H1 (cell line): ENCODE data around the gene ZNF488. TPM values are rescaled to one million over a fixed set of nuclear protein-coding genes. Genes with fewer than 3 reads are reported as not detected.

Experiments used
- CTCF ChIA-PET: fragments of 300-600 bp; sonication (Branson Sonifier 250); formaldehyde crosslinking; loops from one replicate; lab custom pipeline; 2021; ENCODE audit not compliant: partially characterized antibody; lab: Charles Lee
- POLR2A ChIA-PET: fragments of 300-600 bp; sonication (Branson Sonifier 250); formaldehyde crosslinking; loops from one replicate; lab custom pipeline; 2021; ENCODE audit warnings: inconsistent platforms; ENCODE audit not compliant: partially characterized antibody; lab: Charles Lee
- DNase-seq, 2 experiments: peaks; one replicate each; pipeline versions ENCODE4 v3.0.0 to v3.0.0-alpha.2; 2010 to 2022; ENCODE audit warnings: low spot score in 2 of 2, low read depth in 1 of 2, mixed read lengths in 1 of 2
- FAIRE-seq: peaks from 2 replicates; lab custom pipeline; 2011; peaks lifted over from hg19 to GRCh38; lab: Jason Lieb, UNC
- H2AFZ ChIP-seq: 2 replicates; pipeline ENCODE4 v1.8.1; 2012; ENCODE audit warnings: low read length, inconsistent platforms
- H2AK5ac ChIP-seq: 2 replicates; pipeline ENCODE4 v1.6.1; 2013; ENCODE audit warnings: low read depth, low read length
- H2BK120ac ChIP-seq: replicated peaks from 2 replicates; pipeline ENCODE3; 2013; ENCODE audit warnings: low read depth, low read length, inconsistent platforms
- H2BK12ac ChIP-seq: 2 replicates; pipeline ENCODE4 v1.6.1; 2013; ENCODE audit warnings: low read depth, low read length
- H2BK15ac ChIP-seq: 2 replicates; pipeline ENCODE4 v1.6.1; 2013; ENCODE audit warnings: low read length
- H2BK20ac ChIP-seq: 2 replicates; pipeline ENCODE4 v1.6.1; 2013; ENCODE audit warnings: low read length
- H2BK5ac ChIP-seq: 2 replicates; pipeline ENCODE4 v1.6.1; 2013; ENCODE audit warnings: low read depth, low read length
- H3K14ac ChIP-seq: 2 replicates; pipeline ENCODE4 v1.6.1; 2013; ENCODE audit warnings: inconsistent platforms; ENCODE audit not compliant: insufficient read length
- H3K18ac ChIP-seq: 2 replicates; pipeline ENCODE4 v1.6.1; 2013; ENCODE audit warnings: low read length; ENCODE audit errors: extremely low read depth
- H3K23ac ChIP-seq: 2 replicates; pipeline ENCODE4 v1.6.1; 2013; ENCODE audit warnings: inconsistent platforms; ENCODE audit not compliant: insufficient read length
- H3K23me2 ChIP-seq: 2 replicates; pipeline ENCODE4 v1.6.1; 2013; ENCODE audit warnings: low read depth, low read length
- H3K27ac ChIP-seq: 2 replicates; pipeline ENCODE4 v1.6.1; 2011; ENCODE audit warnings: low read depth, low read length, inconsistent platforms
- H3K27me3 ChIP-seq, 4 experiments: replicated peaks in 1 of 4; 1 replicate in 1 of 4; 2 replicates in 3 of 4; pipeline versions ENCODE4 v1.6.1 to v1.8.1; 2011 to 2013; ENCODE audit warnings: low read length in 3 of 4, mild to moderate bottlenecking in 3 of 4, inconsistent platforms in 2 of 4, mixed read lengths in 2 of 4, moderate library complexity in 1 of 4; ENCODE audit not compliant: control insufficient read depth in 3 of 4, insufficient read depth in 3 of 4; ENCODE audit errors: extremely low read depth in 1 of 4
- H3K36me3 ChIP-seq, 4 experiments: 2 replicates each; pipeline versions ENCODE4 v1.6.1 to v1.8.1; 2011 to 2013; ENCODE audit warnings: mild to moderate bottlenecking in 4 of 4, low read length in 3 of 4, moderate library complexity in 2 of 4, control low read depth in 1 of 4, inconsistent platforms in 1 of 4; ENCODE audit not compliant: insufficient read depth in 4 of 4, control insufficient read depth in 2 of 4
- H3K4ac ChIP-seq: replicated peaks from 2 replicates; pipeline ENCODE3; 2013; ENCODE audit warnings: low read length, low read depth, mixed read lengths, inconsistent platforms; ENCODE audit not compliant: insufficient read length
- H3K4me1 ChIP-seq, 4 experiments: replicated peaks in 1 of 4; 1 replicate in 1 of 4; 2 replicates in 3 of 4; pipeline versions ENCODE4 v1.6.1 to v1.8.1; 2011 to 2013; ENCODE audit warnings: low read length in 3 of 4, inconsistent platforms in 2 of 4, mixed read lengths in 1 of 4; ENCODE audit not compliant: insufficient read depth in 4 of 4, control insufficient read depth in 3 of 4
- H3K4me2 ChIP-seq, 2 experiments: 2 replicates each; pipeline versions ENCODE4 v1.6.1 to v1.8.1; 2011 to 2013; ENCODE audit warnings: low read depth in 2 of 2, low read length in 2 of 2, control low read depth in 1 of 2, inconsistent platforms in 1 of 2, mild to moderate bottlenecking in 1 of 2; ENCODE audit not compliant: insufficient read depth in 1 of 2
- H3K4me3 ChIP-seq, 4 experiments: fragments of 200-600, 300-600 bp in 1 of 4; sonication (generic), shearing (Covaris generic), sonication (Bioruptor Twin) in 1 of 4; 2 replicates each; pipeline versions ENCODE4 v1.5.1 to v1.8.1; 2011 to 2016; ENCODE audit warnings: low read length in 4 of 4, low read depth in 3 of 4, control low read depth in 2 of 4, inconsistent platforms in 2 of 4, mild to moderate bottlenecking in 2 of 4, mixed read lengths in 1 of 4, moderate library complexity in 1 of 4; ENCODE audit not compliant: insufficient read depth in 2 of 4; ENCODE audit errors: extremely low read depth in 1 of 4
- H3K56ac ChIP-seq: replicated peaks from 2 replicates; pipeline ENCODE3; 2013; ENCODE audit warnings: low read depth, mild to moderate bottlenecking, mixed read lengths, low read length, inconsistent platforms; ENCODE audit not compliant: insufficient read length
- H3K79me1 ChIP-seq: 2 replicates; pipeline ENCODE4 v1.6.1; 2013; ENCODE audit warnings: low read depth, low read length, control low read depth
- H3K79me2 ChIP-seq, 2 experiments: 2 replicates each; pipeline versions ENCODE4 v1.6.1 to v1.8.1; 2012 to 2013; ENCODE audit warnings: low read length in 2 of 2, mild to moderate bottlenecking in 2 of 2, inconsistent platforms in 1 of 2; ENCODE audit not compliant: insufficient read depth in 2 of 2, control insufficient read depth in 1 of 2
- H3K9ac ChIP-seq, 4 experiments: replicated peaks in 1 of 4; 1 replicate in 1 of 4; 2 replicates in 3 of 4; pipeline versions ENCODE4 v1.6.1 to v1.8.1; 2011 to 2013; ENCODE audit warnings: low read depth in 3 of 4, low read length in 3 of 4, control low read depth in 2 of 4, mild to moderate bottlenecking in 2 of 4, moderate library complexity in 2 of 4, inconsistent platforms in 1 of 4; ENCODE audit errors: extremely low read depth in 1 of 4
- H3K9me3 ChIP-seq, 2 experiments: 2 replicates each; pipeline versions ENCODE4 v1.6.1 to v1.8.1; 2012 to 2013; ENCODE audit warnings: mild to moderate bottlenecking in 2 of 2, moderate library complexity in 2 of 2, control low read depth in 1 of 2, inconsistent platforms in 1 of 2, low read depth in 1 of 2, low read length in 1 of 2, mixed read lengths in 1 of 2; ENCODE audit not compliant: insufficient read depth in 2 of 2
- H4K20me1 ChIP-seq, 2 experiments: replicated peaks in 1 of 2; 2 replicates each; pipeline versions ENCODE3 to v1.8.1; 2011 to 2013; ENCODE audit warnings: inconsistent platforms in 2 of 2, low read length in 2 of 2, mild to moderate bottlenecking in 1 of 2; ENCODE audit not compliant: insufficient read depth in 2 of 2, control insufficient read depth in 1 of 2
- H4K5ac ChIP-seq: 2 replicates; pipeline ENCODE4 v1.6.1; 2013; ENCODE audit warnings: low read length, low read depth, mixed read lengths, inconsistent platforms; ENCODE audit not compliant: insufficient read length
- H4K8ac ChIP-seq: 2 replicates; pipeline ENCODE4 v1.8.0; 2013; ENCODE audit warnings: mild to moderate bottlenecking, moderate library complexity, low read length, inconsistent platforms; ENCODE audit not compliant: insufficient read depth; ENCODE audit errors: extremely low read depth
- H4K91ac ChIP-seq: replicated peaks from 2 replicates; pipeline ENCODE3; 2013; ENCODE audit warnings: low read length, mixed read lengths, inconsistent platforms; ENCODE audit not compliant: insufficient read length
- CREB1 ChIP-seq: IDR thresholded peaks from 2 replicates; pipeline ENCODE4 v1.6.1; 2012; ENCODE audit warnings: inconsistent platforms
- CTCF ChIP-seq, 3 experiments: IDR thresholded peaks; 1 replicate in 2 of 3; 2 replicates in 1 of 3; pipeline versions ENCODE4 v1.5.1 to v1.6.1; 2011; ENCODE audit warnings: low read length in 3 of 3, mild to moderate bottlenecking in 3 of 3, inconsistent platforms in 2 of 3, low read depth in 1 of 3, moderate library complexity in 1 of 3; ENCODE audit not compliant: insufficient read depth in 1 of 3; ENCODE audit errors: control extremely low read depth in 1 of 3
- JUND ChIP-seq: IDR thresholded peaks from 2 replicates; pipeline ENCODE4 v1.6.1; 2011; ENCODE audit warnings: mild to moderate bottlenecking, improper control_type of control experiment, low read length
- SAP30 ChIP-seq: fragments of 300-600 bp; sonication (generic); IDR thresholded peaks from 2 replicates; pipeline ENCODE4 v1.7.1; 2012; ENCODE audit warnings: low read length, moderate library complexity, mild to moderate bottlenecking, inconsistent platforms; ENCODE audit not compliant: insufficient read depth, insufficient replicate concordance
- SP1 ChIP-seq: IDR thresholded peaks from 2 replicates; pipeline ENCODE4 v1.6.1; 2011; ENCODE audit warnings: low read depth, low read length
- WGBS, 2 experiments: shearing (Covaris generic) in 1 of 2; methylation state at CpG; one replicate each; pipeline versions ENCODE4 v1.1.6 to v1.1.7; 2013 to 2015; ENCODE audit warnings: low lambda C conversion rate in 2 of 2, mixed read lengths in 2 of 2, inconsistent platforms in 1 of 2, low coverage in 1 of 2, missing lambda C conversion rate in 1 of 2; ENCODE audit not compliant: insufficient replicate concordance in 2 of 2, insufficient coverage in 1 of 2, insufficient read length in 1 of 2; ENCODE audit errors: extremely low coverage in 1 of 2, missing lambda C conversion rate in 1 of 2; 5-methylcytosine and 5-hydroxymethylcytosine counted together
- polyA plus RNA-seq, 7 experiments: library from polyadenylated mRNA; depleted of rRNA in 3 of 7; stranded (reverse) in 5 of 7; unstranded in 2 of 7; fragments of >200 nt in 5 of 7; fragments of 200-250 nt in 2 of 7; gene quantifications; 1 replicate in 5 of 7; 2 replicates in 1 of 7; 4 replicates in 1 of 7; pipeline versions ENCODE4 v1.2.1 to v1.2.3, GENCODE V29; 2011 to 2013; ENCODE audit warnings: missing spikeins in 2 of 7, mixed read lengths in 2 of 7
- total RNA-seq: library from RNA; stranded (reverse); fragmentation: NEBNext Ultra II Directional; extraction: Animal tissue kit (Norgen Biotek cat#: 25700); gene quantifications from 2 replicates; pipeline ENCODE4 v1.2.1, GENCODE V29; 2021

The ZNF488 gene
- total and polyA plus RNA-seq, 2 of the 8 experiments (the other 6 are each of a cell fraction or from before 2014, with no cell fraction given), result 7.9 to 11.4 TPM

- no peak overlapping the region for H3K56ac ChIP-seq
- no peak overlapping the region for H2BK12ac ChIP-seq
- no peak overlapping the region for H2BK15ac ChIP-seq
- H3K4me1 ChIP-seq, result peaks cover 0 to 8% (median 5%) of the 10 kb centered on the region in 4 experiments; a peak in 6 of 7 replicates
- no peak overlapping the region for H4K8ac ChIP-seq
- no peak overlapping the region for H4K5ac ChIP-seq
- DNase-seq, result peak in 1 of 2 experiments; percentile 22
- POLR2A ChIA-PET, result no interaction called here
- no peak overlapping the region for H3K14ac ChIP-seq
- no peak overlapping the region for H3K4ac ChIP-seq
- H3K27ac ChIP-seq, result no peak overlapping the region
- H4K20me1 ChIP-seq, result peaks cover 0 to 1% of the 10 kb centered on the region in 2 experiments
- H3K9ac ChIP-seq, result no peak overlapping the region
- no peak overlapping the region for H3K23ac ChIP-seq
- CTCF ChIA-PET, result interaction anchor here (2.1 to 2.9 kb wide), 2 partner anchors 8 to 12 kb away, joined by 6 to 9 read pairs; no protein-coding TSS in a partner anchor
- H3K23me2 ChIP-seq, result no peaks in the 10 kb centered on the region
- no peak overlapping the region for H3K18ac ChIP-seq
- FAIRE-seq, result no peak
- no peaks in the 10 kb centered on the region for H3K79me2 ChIP-seq
- H3K36me3 ChIP-seq, result no peaks in the 10 kb centered on the region
- H4K91ac ChIP-seq, result no peak overlapping the region
- H2BK5ac ChIP-seq, result no peak overlapping the region
- no peaks in the 10 kb centered on the region for H3K27me3 ChIP-seq
- H2BK20ac ChIP-seq, result no peak overlapping the region
- no peak overlapping the region for H2BK120ac ChIP-seq
- no peak overlapping the region for H2AFZ ChIP-seq
- H3K9me3 ChIP-seq, result no peaks in the 10 kb centered on the region
- TF ChIP-seq CREB1 (no peak), JUND (no peak), SAP30 (no peak), SP1 (no peak), CTCF (IDR thresholded peaks at IDR 0.05; ENCODE audit: control extremely low read depth in 1 of 3, insufficient read depth in 1 of 3, low read depth in 1 of 3, low read length in 3 of 3) (no peak)
- WGBS, 2 experiments, result 92% methylated on average over 11 of the region's 11 CpGs; no CpG with 5 or more reads in 1 of the 2 experiments
- H3K79me1 ChIP-seq, result no peaks in the 10 kb centered on the region; the same call in 1 of the 2 replicates
- H2AK5ac ChIP-seq, result no peak overlapping the region
- H3K4me2 ChIP-seq, result no peak overlapping the region
- H3K4me3 ChIP-seq, result no peak overlapping the region
These were observed 13.9 kb downstream of the ZNF488 start for GRCh38 chr10:47370015-47370767.
